Measurements from ENCODE around the gene MPZL3.

The MPZL3 gene

DNA sequence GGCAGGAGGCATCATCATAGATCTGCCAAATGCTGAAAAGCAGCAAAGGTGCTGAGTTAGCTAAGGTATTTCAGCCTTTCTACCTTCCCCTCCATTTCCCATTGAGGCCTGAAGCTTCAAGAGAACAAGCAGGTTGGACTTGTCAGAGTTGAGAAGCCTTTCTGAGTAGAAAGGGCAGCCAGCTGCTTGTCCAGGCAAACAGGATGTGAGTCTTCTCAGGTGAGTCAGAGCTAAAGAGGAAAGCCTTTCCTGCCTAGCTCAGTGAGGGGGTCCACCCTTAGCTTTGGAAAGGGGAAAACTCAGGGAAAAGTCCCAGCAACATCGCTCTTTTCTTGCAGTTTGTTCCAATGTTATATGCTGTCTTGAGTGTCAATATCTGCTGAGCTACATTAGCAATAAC is 25.1 kb upstream of the MPZL3 start:
- peak in 1 of 2 donors; percentile 25 for DNase-seq
- Mint-ChIP-seq H3K27me3 (no peaks in the 10 kb centered on the region), H3K4me1 (peaks cover 65% of the 10 kb centered on the region), H3K27ac (no peak overlapping the region), H3K4me3 (no peak overlapping the region), H3K9me3 (no peaks in the 10 kb centered on the region)
- peak; percentile 59 for ATAC-seq

DNA sequence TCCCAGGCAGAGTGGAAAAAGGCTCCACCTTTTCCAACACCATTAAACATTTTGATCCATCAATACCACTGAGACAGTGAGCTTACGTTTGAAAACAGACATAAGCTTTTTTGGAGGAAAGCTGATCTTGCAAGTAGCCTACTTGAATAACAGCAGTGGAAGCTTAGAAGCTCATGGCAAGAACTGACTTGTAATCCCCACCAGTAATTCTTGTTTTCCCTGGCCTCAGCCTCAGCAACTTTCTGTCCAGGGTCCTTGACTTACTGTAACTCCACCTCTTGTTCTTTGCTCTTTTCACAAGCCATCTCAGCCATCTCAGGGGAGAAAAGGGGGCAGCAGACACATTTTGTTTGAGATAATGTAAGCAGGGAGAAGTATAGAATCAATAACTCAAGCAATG is 24.3 kb upstream of the MPZL3 start:
- peak overlapping the region in 1 of 2 donors; percentile 84 for H3K27ac Mint-ChIP-seq
- peaks cover 57% of the 10 kb centered on the region for H3K4me1 Mint-ChIP-seq
- DNase-seq: no peak
- no peak for ATAC-seq
- H3K4me3 Mint-ChIP-seq: peak overlapping the region in 1 of 2 donors; percentile 43
- H3K27me3 Mint-ChIP-seq: no peaks in the 10 kb centered on the region
- no peaks in the 10 kb centered on the region for H3K9me3 Mint-ChIP-seq

DNA sequence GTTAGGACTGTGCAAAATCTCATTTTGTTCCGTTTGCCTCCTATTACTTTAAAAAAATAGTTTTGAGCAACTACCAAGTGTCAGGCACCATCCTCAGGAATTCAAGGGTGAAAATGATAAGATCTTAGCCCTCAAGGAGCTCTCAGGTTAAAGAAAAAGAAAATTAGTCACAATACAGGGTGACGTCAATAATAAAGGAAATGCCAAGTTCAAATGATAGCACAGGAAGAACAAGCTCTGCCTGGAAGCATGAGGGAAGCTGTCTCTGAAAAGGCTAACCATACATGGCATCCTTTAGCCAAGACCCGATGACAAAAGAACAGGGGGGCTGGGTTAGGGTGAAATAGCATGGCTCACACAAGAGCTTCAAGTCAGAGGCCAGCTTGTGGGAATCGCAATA is 23.0 kb upstream of the MPZL3 start:
- peak; percentile 48 for ATAC-seq
- Mint-ChIP-seq H3K4me1 (peaks cover 47% of the 10 kb centered on the region), H3K9me3 (no peaks in the 10 kb centered on the region), H3K4me3 (peak overlapping the region in 1 of 2 donors; percentile 7), H3K27ac (no peak overlapping the region), H3K27me3 (no peaks in the 10 kb centered on the region)
- DNase-seq: no peak

DNA sequence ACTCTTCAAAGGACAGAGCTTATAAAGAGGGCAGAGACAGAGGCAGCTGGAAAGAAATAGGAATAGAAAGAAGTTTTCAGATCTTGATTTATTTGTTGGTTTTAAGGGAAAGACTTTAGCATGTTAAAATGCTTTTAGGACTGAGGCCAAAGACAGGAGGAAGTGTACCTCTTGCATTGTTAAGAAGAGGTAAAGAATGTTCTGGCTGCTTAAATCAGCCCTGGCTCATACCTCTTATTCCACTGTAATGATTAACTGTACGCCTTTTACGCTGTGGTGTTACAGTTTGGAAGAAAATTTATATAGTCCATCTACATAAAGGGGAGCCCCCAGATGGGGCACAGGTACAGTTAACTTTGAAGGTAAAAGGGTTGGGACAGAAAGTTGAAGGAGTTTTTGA is 22.0 kb upstream of the MPZL3 start:
- Mint-ChIP-seq H3K4me1 (peaks cover 44% of the 10 kb centered on the region), H3K27me3 (no peaks in the 10 kb centered on the region), H3K4me3 (no peak overlapping the region), H3K27ac (no peak overlapping the region), H3K9me3 (no peaks in the 10 kb centered on the region)
- DNase-seq: no peak
- ATAC-seq: no peak

DNA sequence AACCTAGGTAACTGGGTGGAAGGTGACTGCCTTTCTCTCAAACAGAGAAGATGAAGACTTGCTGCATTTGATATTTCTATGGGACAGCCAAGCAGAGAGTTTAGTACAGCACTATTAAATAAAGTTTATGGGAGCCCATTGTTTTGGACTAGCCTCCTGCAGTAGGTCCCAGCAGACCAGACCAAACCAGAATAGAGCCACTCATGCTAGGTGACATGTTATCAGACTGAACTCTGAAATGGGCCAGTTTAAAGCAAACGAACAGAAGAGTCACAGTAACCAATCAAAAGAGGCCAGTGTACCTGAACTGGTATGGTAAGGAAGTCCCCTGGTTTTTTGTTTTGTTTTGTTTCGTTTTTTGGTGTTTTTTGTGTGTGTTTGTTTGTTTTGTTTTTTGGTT is 19.8 kb upstream of the MPZL3 start:
- Mint-ChIP-seq H3K4me3 (no peak overlapping the region), H3K27ac (no peak overlapping the region), H3K9me3 (no peaks in the 10 kb centered on the region), H3K27me3 (no peaks in the 10 kb centered on the region), H3K4me1 (peaks cover 31% of the 10 kb centered on the region)
- ATAC-seq (no peak), DNase-seq (no peak)

DNA sequence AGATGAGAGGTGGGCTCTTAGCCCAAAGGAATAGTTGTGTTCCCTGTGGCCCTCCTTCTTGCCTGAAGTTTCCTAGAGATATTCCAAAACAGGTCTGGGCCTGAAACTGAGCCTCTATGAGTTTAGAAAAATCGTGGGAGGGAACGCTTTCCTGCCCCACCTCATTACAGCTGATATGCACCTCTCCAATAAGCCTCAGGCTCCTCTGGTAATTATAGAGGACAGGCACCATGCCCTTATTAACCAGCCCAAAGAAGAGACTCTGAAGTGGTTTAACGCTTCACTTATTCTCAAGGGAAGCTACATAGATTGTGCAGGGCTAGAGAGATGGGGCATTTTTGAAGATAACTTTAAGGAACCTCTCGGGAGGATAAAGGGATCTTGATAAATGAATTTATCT is 15.3 kb upstream of the MPZL3 start:
- no peak overlapping the region for H3K4me3 Mint-ChIP-seq
- H3K27ac Mint-ChIP-seq: no peak overlapping the region
- H3K27me3 Mint-ChIP-seq: peaks cover 5% of the 10 kb centered on the region
- ATAC-seq: no peak
- H3K4me1 Mint-ChIP-seq: peaks cover 30% of the 10 kb centered on the region
- H3K9me3 Mint-ChIP-seq: no peaks in the 10 kb centered on the region
- no peak for DNase-seq

DNA sequence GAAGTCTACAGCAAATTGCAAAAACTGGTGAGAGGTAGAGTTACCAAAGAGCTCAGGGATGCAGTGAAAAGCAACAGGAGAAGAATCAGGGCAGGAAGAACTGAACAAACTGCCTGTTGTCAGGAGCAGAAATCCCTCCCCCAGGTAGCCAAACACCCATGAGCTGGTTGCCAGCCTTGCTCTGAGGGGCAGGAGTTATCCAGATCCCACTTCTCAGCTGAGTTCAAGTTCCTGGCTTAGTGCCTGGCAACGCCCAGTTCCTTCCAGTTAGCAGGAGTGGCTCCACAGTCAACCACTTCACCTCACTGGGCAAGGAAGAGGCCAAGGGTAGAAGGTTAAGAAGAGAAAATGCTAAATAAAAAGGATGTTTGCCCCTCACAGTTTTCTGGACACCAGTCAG is 13.8 kb upstream of the MPZL3 start:
- DNase-seq (no peak), ATAC-seq (no peak)
- Mint-ChIP-seq H3K27me3 (peaks cover 5% of the 10 kb centered on the region), H3K4me3 (no peak overlapping the region), H3K27ac (no peak overlapping the region), H3K4me1 (peaks cover 43% of the 10 kb centered on the region), H3K9me3 (no peaks in the 10 kb centered on the region)

DNA sequence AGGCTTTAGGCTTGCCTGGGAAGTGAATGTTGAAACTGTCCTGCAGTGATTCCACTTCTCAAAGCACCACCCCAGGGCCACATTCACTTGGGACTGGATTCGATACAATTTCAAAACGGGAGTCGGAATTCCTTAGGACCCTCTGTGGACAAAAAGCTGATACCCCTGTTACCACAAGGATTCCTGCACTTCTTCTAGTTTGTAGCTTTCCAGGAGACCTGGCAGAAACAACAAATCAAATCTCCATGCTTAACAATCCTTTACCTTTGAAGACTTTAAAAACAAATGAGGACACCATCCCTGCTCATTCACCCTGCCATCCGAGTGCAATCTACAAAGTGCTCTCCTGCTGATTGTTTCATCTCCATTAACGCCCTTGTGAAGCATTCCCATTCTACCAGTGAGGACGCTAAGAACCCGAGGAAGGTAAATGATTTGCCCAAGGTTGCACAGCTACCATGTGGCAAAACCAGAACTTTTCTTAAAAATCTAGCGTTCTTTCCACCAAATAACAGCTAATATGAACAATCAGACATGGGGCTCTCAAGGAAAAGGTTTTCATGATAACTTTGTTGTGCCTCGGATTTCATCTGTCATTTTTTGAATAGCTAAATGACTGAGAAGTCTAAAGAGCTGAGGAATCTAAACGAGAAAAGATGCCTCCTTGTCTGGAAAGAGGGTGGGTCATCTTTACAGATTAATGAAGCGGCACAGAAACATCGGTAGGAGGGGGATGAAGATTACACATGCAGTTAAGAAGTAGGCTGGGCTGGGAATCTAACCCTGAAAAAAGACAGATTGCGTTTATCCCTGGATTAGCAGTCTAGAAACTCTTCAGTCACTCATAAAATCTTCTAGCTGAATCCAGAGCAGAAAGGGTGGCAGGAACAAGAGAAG is 12.7 kb upstream of the MPZL3 start:
- ATAC-seq (no peak), DNase-seq (no peak)
- Mint-ChIP-seq H3K27ac (peak overlapping the region; percentile 19 to 92), H3K4me3 (peak overlapping the region; percentile 89 to 98), H3K9me3 (no peaks in the 10 kb centered on the region), H3K4me1 (peaks cover 54% of the 10 kb centered on the region), H3K27me3 (peaks cover 5% of the 10 kb centered on the region)

DNA sequence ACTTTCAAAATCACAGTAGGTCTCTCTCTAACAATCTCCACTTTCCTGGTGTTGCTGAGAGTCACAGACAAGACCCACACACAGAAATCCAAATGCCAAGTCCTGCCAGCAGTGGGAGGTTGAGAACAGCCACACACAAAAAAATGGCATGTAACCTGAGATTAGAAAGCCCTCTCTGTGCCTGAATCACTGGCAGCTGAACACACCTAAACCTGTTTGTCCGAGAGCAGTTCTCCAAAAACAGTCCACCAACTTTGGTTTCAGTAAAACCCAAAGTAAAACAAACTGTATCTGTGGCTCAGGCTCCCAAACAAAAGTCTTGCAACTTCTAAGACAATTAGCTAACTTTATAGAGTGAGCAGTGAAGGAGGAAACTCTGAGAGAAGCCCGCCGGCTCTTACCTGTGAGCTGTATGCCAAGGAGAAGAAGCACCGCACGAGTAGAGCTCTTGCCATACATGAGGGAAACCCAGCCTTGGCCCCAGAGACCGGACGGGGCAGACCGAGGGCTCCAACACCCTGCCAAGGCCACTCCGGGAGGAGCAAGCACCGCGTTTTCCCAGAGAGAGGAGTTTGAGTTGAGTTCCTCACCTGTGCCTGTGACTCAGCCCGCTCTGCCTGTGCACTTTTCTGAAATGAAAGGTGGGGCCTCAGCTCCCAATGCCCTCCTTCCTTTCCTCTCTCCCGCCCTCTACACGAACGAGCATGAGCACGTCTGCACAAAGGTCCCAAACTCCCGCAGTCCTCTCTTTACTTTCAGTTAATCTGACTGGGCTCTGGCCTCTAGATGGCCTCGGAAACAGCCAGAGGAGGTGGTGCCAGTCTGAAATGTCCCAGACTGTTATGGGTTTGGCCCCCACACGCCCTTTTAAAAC is 11.8 kb upstream of the MPZL3 start, which contains the start of gene MPZL2:
TSS of gene MPZL2 (minus strand) at position 603 of the 874 bp plus-strand sequence. CDS start at position 459, 144 bp downstream.
- peaks cover 5% of the 10 kb centered on the region for H3K27me3 Mint-ChIP-seq
- peak within 1 kb of the TSS; percentile 89 to 98 for H3K4me3 Mint-ChIP-seq
- peaks cover 63% of the 10 kb centered on the region for H3K4me1 Mint-ChIP-seq
- peak in 1 of 2 donors; percentile 26 for DNase-seq
- peaks cover 0 to 5% of the 10 kb centered on the region in 2 donors for H3K9me3 Mint-ChIP-seq
- ATAC-seq: peak; percentile 69
- peak within 1 kb of the TSS; percentile 85 to 92 for H3K27ac Mint-ChIP-seq

DNA sequence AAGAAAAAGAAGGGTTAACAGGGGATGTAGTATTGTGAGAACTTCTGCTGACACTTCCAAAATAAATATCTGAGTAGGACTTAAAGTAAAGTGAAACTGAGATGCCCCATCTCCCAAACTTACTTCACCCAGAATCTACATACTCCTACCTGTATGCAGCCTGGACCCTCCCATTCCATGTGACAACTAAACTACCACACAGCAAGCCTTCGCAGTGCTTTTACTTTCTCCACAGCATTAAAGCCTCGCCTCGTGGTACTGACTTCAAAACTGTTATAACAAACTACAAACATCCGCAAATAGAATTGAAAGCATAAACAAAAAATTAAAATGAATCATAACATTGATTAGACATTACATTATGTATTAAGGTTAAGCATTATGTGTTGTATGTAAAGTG is 10.9 kb upstream of the MPZL3 start:
- ATAC-seq (no peak), DNase-seq (no peak)
- peaks cover 0 to 11% of the 10 kb centered on the region in 2 donors for H3K9me3 Mint-ChIP-seq
- peak overlapping the region in 1 of 2 donors; percentile 92 for H3K27ac Mint-ChIP-seq
- H3K27me3 Mint-ChIP-seq: peaks cover 5% of the 10 kb centered on the region
- H3K4me1 Mint-ChIP-seq: peaks cover 71% of the 10 kb centered on the region
- H3K4me3 Mint-ChIP-seq: peak overlapping the region; percentile 89 to 98

DNA sequence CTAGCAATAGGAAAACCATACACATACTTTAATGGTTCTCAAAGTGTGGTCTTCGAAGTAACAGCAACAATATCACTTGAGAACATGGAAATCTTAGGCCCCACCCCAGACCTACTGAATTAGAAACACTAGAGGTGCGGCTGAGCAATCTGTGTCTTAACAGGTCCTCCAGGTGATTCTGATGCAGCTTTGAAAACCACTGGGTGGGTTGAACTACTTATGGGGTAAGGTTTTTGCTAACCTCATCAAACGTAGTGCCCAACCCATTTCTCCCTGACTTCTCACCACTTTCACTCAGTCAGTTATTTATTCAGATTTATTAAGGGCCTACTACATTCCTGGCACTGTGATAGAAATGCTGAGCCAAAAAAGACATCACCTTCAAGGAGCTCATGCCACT is 8.2 kb upstream of the MPZL3 start:
- Mint-ChIP-seq H3K4me1 (peaks cover 76% of the 10 kb centered on the region), H3K27ac (no peak overlapping the region)

DNA sequence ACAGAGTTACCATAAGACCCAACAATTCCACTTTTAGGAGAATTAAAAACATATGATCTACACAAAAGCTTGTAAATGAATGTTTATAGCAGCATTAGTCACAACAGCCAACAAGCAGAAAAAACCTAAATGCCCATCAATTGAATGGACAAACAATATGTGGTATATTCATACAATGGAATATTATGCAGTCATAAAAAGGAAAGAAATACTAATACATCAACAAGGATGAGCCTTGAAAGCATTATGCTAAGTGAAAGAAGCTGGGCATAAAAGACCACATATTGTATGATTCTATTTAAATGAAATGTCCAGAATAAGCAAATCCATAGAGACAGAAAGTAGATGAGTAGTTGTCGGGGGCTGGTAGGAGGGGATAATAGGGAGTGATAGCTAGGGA is 7.0 kb upstream of the MPZL3 start:
- H3K9me3 Mint-ChIP-seq: peaks cover 0 to 11% of the 10 kb centered on the region in 2 donors
- H3K4me3 Mint-ChIP-seq: no peak overlapping the region
- ATAC-seq: no peak
- H3K27ac Mint-ChIP-seq: no peak overlapping the region
- no peaks in the 10 kb centered on the region for H3K27me3 Mint-ChIP-seq
- H3K4me1 Mint-ChIP-seq: peaks cover 76% of the 10 kb centered on the region
- no peak for DNase-seq

More for the DNA sequence above, 8.2 kb upstream of the MPZL3 start:
- peak in 1 of 2 donors; percentile 39 for DNase-seq
- peak; percentile 86 for ATAC-seq
- Mint-ChIP-seq H3K4me3 (peak overlapping the region in 1 of 2 donors; percentile 12), H3K9me3 (peaks cover 0 to 11% of the 10 kb centered on the region in 2 donors), H3K27me3 (peaks cover 1% of the 10 kb centered on the region)

DNA sequence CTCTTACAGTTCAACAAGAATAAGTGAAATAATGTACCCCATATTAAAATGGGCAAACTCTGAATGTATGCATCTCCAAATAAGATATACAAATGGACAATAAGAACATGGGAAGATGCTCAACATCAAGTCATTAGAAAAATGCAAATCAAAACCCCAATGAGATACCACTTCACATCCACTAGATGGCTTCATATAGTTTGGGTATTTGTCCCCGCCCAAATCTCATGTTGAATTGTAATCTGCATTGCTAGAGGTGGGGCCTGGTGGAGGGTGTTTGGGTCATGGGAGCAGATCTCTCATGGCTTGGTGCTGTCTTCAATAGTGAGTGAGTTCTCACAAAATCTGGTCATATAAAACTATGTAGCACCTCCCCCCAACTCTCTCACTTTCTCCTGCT is 6.2 kb upstream of the MPZL3 start:
- H3K27ac Mint-ChIP-seq: no peak overlapping the region
- H3K4me1 Mint-ChIP-seq: peaks cover 74% of the 10 kb centered on the region
- peaks cover 0 to 11% of the 10 kb centered on the region in 2 donors for H3K9me3 Mint-ChIP-seq
- ATAC-seq: peak; percentile 42
- no peak overlapping the region for H3K4me3 Mint-ChIP-seq
- H3K27me3 Mint-ChIP-seq: no peaks in the 10 kb centered on the region
- no peak for DNase-seq

DNA sequence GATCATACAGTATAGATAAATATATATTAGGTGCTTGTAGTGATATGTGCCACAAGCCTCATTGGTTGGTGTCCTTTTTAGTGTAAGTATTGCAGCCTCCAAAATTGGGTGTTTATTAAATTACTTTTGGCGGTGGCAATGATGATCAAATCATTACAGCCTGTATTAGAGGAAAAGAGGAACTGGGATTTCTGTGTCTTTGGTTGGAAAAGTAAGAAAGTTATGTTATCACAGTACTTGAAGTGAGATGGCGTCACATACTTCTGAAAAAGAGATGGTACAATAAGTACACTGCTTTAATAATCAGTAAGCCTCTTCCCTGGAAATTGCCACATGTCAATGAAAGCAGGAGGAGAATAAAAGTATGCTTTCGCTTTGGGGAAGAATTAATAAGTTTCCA is 523 bp upstream of the MPZL3 start:
- Mint-ChIP-seq H3K27ac (peak overlapping the region; percentile 99), H3K9me3 (no peaks in the 10 kb centered on the region), H3K27me3 (no peaks in the 10 kb centered on the region), H3K4me1 (peaks cover 59% of the 10 kb centered on the region), H3K4me3 (peak overlapping the region; percentile 96 to 98)
- ATAC-seq (no peak), DNase-seq (no peak)

DNA sequence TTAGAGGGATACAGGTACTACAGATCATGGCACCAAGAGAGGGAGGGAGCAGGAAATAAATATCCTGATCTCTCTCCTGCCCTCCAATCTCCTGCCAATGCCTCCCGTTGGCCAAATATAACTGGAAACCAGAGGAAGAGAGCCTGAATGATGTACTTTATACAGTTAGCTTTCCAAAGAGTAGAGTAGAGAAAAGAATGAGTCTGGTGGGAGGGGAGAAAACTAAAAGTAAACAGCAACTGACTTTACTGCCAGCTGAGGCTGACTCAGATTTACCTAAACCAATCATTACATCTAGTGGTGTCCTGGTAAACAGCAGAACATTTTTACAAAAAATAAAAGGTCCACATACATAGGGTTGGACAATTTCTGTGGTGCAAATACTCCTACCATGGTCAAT is 5.1 kb downstream of the MPZL3 start:
- ATAC-seq (peak; percentile 72), DNase-seq (no peak)
- H3K4me3 Mint-ChIP-seq: peak overlapping the region; percentile 32 to 41
- no peaks in the 10 kb centered on the region for H3K27me3 Mint-ChIP-seq
- no peaks in the 10 kb centered on the region for H3K9me3 Mint-ChIP-seq
- peak overlapping the region in 1 of 2 donors; percentile 69 for H3K27ac Mint-ChIP-seq
- peaks cover 80% of the 10 kb centered on the region for H3K4me1 Mint-ChIP-seq
